Vagina (tissue), 2 donors: ENCODE results near the gene CMSS1. TPM values are rescaled to one million over a fixed set of nuclear protein-coding genes. Genes with fewer than 3 reads are reported as not detected.
A peak's percentile ranks its signal among the peaks of the same experiment; 100 is the strongest.

Experiments
- DNase-seq, 2 donors: peaks; one replicate each; pipeline ENCODE4 v3.0.0-alpha.2; 2017; ENCODE audit errors: extremely low spot score in 2 of 2
- H3K27ac ChIP-seq: fragments of 200-600 bp; sonication (generic); one replicate; pipeline ENCODE4 v1.5.1; 2019
- H3K27me3 ChIP-seq: fragments of 200-600 bp; sonication (generic); one replicate; pipeline ENCODE4 v1.5.1; 2019
- H3K36me3 ChIP-seq, 2 donors: fragments of 200-600 bp; sonication (generic); one replicate each; pipeline ENCODE4 v1.5.1; 2017 to 2019
- H3K4me1 ChIP-seq: fragments of 200-600 bp; sonication (generic); one replicate; pipeline ENCODE4 v1.5.1; 2019
- H3K4me3 ChIP-seq, 2 donors: fragments of 200-600 bp; sonication (generic); 1 replicate in 1 of 2; 2 replicates in 1 of 2; pipeline ENCODE4 v1.5.1; 2016 to 2019
- H3K9me3 ChIP-seq: fragments of 200-600 bp; sonication (generic); one replicate; pipeline ENCODE4 v1.5.1; 2019
- POLR2A ChIP-seq, 2 donors: fragments of 450-650 bp; IDR thresholded peaks; one replicate each; pipeline ENCODE4 v1.6.1; 2017; ENCODE audit warnings: antibody characterized with exemption in 2 of 2, mild to moderate bottlenecking in 2 of 2, moderate library complexity in 2 of 2
- POLR2AphosphoS5 ChIP-seq, 2 donors: sonication (generic); formaldehyde crosslinking; IDR thresholded peaks; one replicate each; pipeline ENCODE4 v1.9.0; 2017; ENCODE audit warnings: antibody characterized with exemption in 2 of 2, mild to moderate bottlenecking in 2 of 2, low read depth in 1 of 2; ENCODE audit not compliant: insufficient read depth in 1 of 2
- intact Hi-C: fragments of 100-400 bp; cut with DNase I; formaldehyde crosslinking; loops from one replicate; pipeline ENCODE4 v1.15.1; 2023
- total RNA-seq: library from RNA; depleted of rRNA; stranded (reverse); fragments of >200 nt; gene quantifications from one replicate; pipeline ENCODE4 v1.2.3, GENCODE V29; 2016
- TF ChIP-seq, protein P1 (sequence below), 3 experiments: fragments of 450-650 bp in 2 of 3; fragments of 200-600 bp in 1 of 3; sonication (generic) in 1 of 3; IDR thresholded peaks; one replicate each; pipeline ENCODE4 v1.5.1; 2017 to 2019; ENCODE audit warnings: antibody characterized with exemption in 3 of 3, mild to moderate bottlenecking in 2 of 3, moderate library complexity in 2 of 3

Gene CMSS1
- total RNA-seq, 1 donor from 2014 or later = 21.4 TPM

DNA sequence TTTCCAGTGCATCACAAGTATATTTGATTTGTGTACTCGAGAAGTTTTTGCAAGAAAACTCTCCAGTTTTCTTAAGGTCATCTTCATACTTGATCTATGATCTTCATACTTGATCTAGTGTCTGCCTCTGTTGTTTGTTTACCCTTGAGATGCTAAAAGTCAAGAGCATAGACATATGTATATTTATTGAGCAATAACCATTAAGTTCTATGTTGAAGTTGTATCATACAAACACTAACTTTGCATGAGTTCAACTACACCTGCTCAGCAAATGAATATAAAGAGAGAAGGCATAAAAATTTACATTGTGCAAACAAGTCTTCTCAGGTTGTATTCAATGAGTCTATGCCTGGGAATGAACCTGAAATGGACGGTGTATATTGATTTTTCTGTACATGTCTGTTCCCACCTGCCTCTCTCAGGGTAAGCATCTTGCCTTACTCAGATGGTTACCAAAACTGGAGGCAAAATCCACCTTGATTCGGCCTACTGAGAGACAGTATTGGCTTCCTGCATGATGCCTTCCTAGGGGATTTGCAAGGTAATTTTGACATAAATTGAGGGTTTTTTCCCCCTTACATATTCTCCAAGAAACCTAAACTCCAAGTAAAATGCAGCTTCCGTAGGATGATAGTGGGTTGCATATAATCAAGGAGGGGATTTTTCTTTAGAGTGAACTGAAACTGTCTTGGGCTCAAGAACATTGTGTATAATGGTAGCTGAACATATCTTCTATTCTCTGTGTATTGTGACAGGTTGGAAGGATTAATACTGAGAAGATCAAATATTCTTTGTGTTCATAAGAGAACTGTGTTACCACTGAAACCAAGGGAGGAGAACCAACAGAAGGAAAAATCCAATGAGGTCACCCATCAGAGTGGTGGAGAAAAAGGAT lies 186.2 kb downstream of the CMSS1 start:
- Histone ChIP-seq H3K4me1 (peaks cover 43% of the 10 kb centered on the region), H3K9me3 (no peaks in the 10 kb centered on the region), H3K27me3 (no peaks in the 10 kb centered on the region), H3K4me3 (no peak overlapping the region), H3K36me3 (no peaks in the 10 kb centered on the region), H3K27ac (no peak overlapping the region)
- DNase-seq = no peak
- intact Hi-C loops = no loop called here
- TF ChIP-seq, protein P1, sequence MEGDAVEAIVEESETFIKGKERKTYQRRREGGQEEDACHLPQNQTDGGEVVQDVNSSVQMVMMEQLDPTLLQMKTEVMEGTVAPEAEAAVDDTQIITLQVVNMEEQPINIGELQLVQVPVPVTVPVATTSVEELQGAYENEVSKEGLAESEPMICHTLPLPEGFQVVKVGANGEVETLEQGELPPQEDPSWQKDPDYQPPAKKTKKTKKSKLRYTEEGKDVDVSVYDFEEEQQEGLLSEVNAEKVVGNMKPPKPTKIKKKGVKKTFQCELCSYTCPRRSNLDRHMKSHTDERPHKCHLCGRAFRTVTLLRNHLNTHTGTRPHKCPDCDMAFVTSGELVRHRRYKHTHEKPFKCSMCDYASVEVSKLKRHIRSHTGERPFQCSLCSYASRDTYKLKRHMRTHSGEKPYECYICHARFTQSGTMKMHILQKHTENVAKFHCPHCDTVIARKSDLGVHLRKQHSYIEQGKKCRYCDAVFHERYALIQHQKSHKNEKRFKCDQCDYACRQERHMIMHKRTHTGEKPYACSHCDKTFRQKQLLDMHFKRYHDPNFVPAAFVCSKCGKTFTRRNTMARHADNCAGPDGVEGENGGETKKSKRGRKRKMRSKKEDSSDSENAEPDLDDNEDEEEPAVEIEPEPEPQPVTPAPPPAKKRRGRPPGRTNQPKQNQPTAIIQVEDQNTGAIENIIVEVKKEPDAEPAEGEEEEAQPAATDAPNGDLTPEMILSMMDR (IDR thresholded peaks at IDR 0.05) = no peak
- TF ChIP-seq POLR2A (IDR thresholded peaks at IDR 0.05) (no peak), POLR2AphosphoS5 (IDR thresholded peaks at IDR 0.05; ENCODE audit: insufficient read depth in 1 of 2, low read depth in 1 of 2) (no peak)

- peaks cover 43% of the 10 kb centered on the region for H3K4me1 ChIP-seq
- no peak overlapping the region for H3K4me3 ChIP-seq
- no peaks in the 10 kb centered on the region for H3K27me3 ChIP-seq
- intact Hi-C loops = no loop called here
- TF ChIP-seq POLR2AphosphoS5 (IDR thresholded peaks at IDR 0.05; ENCODE audit: insufficient read depth in 1 of 2, low read depth in 1 of 2) (no peak), POLR2A (IDR thresholded peaks at IDR 0.05) (no peak)
- no peak overlapping the region for H3K27ac ChIP-seq
- DNase-seq = no peak
- H3K36me3 ChIP-seq = no peaks in the 10 kb centered on the region
- H3K9me3 ChIP-seq = no peaks in the 10 kb centered on the region
Measured at GRCh38 chr3:100004931-100005330, 187.3 kb downstream of the CMSS1 start.

DNA sequence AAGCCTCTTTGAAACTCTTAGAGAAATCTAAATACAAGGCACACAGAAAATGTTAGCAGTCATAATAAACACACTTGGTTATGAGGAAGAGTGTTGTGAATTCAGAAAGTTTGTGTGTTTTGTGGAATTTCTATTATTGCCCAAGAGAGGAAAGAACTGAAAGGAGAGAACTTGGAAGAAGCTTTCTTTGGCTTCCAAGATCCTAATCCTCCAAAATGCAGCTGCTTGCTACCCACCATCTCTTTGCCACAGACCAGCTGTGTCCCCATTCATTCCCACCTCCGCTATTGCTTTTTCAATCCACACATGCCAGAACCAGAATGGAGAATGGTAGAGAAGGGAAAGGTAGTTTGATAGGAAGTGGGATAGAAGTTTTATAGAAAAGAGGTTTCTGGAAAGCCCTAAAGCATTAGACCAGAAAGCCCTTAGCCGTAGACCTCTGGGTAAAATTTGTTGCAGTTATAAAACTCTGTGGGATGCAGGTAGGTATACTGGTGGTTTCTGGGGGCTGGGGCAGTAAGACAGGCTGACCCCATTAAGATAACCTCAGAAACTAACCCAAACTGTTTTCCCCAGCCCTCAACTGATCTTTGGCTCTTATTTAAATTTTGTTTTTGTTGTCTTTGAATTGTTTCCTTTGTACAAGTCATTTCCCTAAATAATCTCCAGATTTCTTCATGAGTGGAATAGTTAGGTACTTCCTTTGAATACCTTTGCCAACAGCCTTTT lies 188.2 kb downstream of the CMSS1 start:
- H3K36me3 ChIP-seq = no peaks in the 10 kb centered on the region
- peak overlapping the region; percentile 24 for H3K27ac ChIP-seq
- no peaks in the 10 kb centered on the region for H3K27me3 ChIP-seq
- no peaks in the 10 kb centered on the region for H3K9me3 ChIP-seq
- no peak for DNase-seq
- TF ChIP-seq POLR2A (IDR thresholded peaks at IDR 0.05) (no peak), POLR2AphosphoS5 (IDR thresholded peaks at IDR 0.05; ENCODE audit: insufficient read depth in 1 of 2, low read depth in 1 of 2) (no peak)
- TF ChIP-seq, protein P1 (IDR thresholded peaks at IDR 0.05) = no peak
- H3K4me1 ChIP-seq = peaks cover 43% of the 10 kb centered on the region
- intact Hi-C loops = no loop called here
- H3K4me3 ChIP-seq = no peak overlapping the region

- no peak for TF ChIP-seq POLR2AphosphoS5 (IDR thresholded peaks at IDR 0.05; ENCODE audit: insufficient read depth in 1 of 2, low read depth in 1 of 2)
- TF ChIP-seq, protein P1 (IDR thresholded peaks at IDR 0.05) = no peak
- no peak for TF ChIP-seq POLR2A (IDR thresholded peaks at IDR 0.05)
- H3K27me3 ChIP-seq = no peaks in the 10 kb centered on the region
- peak overlapping the region; percentile 24 for H3K27ac ChIP-seq
- no peaks in the 10 kb centered on the region for H3K9me3 ChIP-seq
- no peak for DNase-seq
- intact Hi-C loops = no loop called here
- H3K36me3 ChIP-seq = no peaks in the 10 kb centered on the region
- no peak overlapping the region for H3K4me3 ChIP-seq
- peaks cover 43% of the 10 kb centered on the region for H3K4me1 ChIP-seq
Measured at GRCh38 chr3:100006570-100007271, 189.1 kb downstream of the CMSS1 start.

- Histone ChIP-seq H3K27ac (no peak overlapping the region), H3K36me3 (no peaks in the 10 kb centered on the region), H3K4me3 (no peak overlapping the region), H3K9me3 (no peaks in the 10 kb centered on the region), H3K27me3 (no peaks in the 10 kb centered on the region), H3K4me1 (peaks cover 38% of the 10 kb centered on the region)
- no peak for DNase-seq
- intact Hi-C loops = no loop called here
- no peak for TF ChIP-seq POLR2AphosphoS5 (IDR thresholded peaks at IDR 0.05; ENCODE audit: insufficient read depth in 1 of 2, low read depth in 1 of 2)
- no peak for TF ChIP-seq POLR2A (IDR thresholded peaks at IDR 0.05)
- TF ChIP-seq, protein P1 (IDR thresholded peaks at IDR 0.05) = no peak
Measured at GRCh38 chr3:100007313-100007712, 189.7 kb downstream of the CMSS1 start.
